Fibroblast of pulmonary artery (primary cell): ENCODE results near the gene ADAD2.

Source experiments
- DNase-seq: peaks from one replicate; pipeline ENCODE4 v3.0.0-alpha.2; 2010; ENCODE audit warnings: low read depth
- H3K4me3 ChIP-seq: replicated peaks from 2 replicates; pipeline ENCODE4 v1.5.1; 2011; ENCODE audit warnings: low read depth, mild to moderate bottlenecking, control low read depth, low read length, moderate library complexity
- TF ChIP-seq, protein P1 (sequence below): IDR thresholded peaks from 2 replicates; pipeline ENCODE4 v1.5.1; 2011; ENCODE audit warnings: mild to moderate bottlenecking, control low read depth, low read length, inconsistent platforms; ENCODE audit errors: missing control alignments

Gene ADAD2

GRCh38 chr16:84232060-84232459, 41.1 kb downstream of the ADAD2 start:
- no peak overlapping the region for H3K4me3 ChIP-seq
- TF ChIP-seq, protein P1, sequence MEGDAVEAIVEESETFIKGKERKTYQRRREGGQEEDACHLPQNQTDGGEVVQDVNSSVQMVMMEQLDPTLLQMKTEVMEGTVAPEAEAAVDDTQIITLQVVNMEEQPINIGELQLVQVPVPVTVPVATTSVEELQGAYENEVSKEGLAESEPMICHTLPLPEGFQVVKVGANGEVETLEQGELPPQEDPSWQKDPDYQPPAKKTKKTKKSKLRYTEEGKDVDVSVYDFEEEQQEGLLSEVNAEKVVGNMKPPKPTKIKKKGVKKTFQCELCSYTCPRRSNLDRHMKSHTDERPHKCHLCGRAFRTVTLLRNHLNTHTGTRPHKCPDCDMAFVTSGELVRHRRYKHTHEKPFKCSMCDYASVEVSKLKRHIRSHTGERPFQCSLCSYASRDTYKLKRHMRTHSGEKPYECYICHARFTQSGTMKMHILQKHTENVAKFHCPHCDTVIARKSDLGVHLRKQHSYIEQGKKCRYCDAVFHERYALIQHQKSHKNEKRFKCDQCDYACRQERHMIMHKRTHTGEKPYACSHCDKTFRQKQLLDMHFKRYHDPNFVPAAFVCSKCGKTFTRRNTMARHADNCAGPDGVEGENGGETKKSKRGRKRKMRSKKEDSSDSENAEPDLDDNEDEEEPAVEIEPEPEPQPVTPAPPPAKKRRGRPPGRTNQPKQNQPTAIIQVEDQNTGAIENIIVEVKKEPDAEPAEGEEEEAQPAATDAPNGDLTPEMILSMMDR: no peak
- DNase-seq: no peak

DNA sequence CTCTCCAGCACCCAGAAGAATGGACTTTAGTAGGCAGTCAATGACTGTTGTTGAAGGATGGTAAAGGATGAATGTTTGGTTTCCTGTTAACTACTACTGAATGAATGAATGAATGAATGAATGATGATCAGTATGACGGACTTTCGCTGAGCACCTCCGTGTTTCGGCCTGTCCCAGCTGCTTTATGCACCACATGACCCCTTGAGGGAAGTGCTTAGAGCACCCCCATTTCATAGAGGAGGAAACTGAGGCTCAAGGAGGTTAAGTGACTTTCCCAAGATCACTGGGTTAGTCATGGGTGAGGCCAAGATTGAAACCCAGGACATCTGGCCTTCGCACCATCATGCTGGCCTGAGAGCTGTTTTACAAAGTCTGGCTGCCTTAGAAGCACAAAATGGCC, 42.0 kb downstream of the ADAD2 start:
- TF ChIP-seq, protein P1: no peak
- no peak for DNase-seq
- no peak overlapping the region for H3K4me3 ChIP-seq

DNA sequence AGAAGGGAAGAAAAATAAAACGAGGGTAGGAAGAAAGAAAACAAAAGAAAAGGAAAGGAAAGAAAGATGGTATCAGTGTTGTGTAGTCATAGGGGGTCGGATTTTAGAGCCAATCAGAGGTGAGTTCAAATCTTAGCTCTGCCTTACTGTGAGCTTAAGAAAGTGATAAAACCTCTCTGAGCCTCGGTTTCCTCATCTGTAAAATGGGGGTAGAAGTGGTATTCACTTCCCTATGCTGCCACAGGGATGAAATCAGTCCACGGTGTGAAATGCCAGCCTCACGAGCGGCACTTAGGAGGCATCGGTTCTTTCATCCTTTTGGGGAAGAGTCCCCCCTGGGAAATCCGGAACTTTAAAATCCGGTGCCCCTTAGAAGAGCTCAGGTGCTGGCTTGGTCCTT, 42.8 kb downstream of the ADAD2 start:
- TF ChIP-seq, protein P1: no peak
- DNase-seq: no peak
- no peak overlapping the region for H3K4me3 ChIP-seq

DNA sequence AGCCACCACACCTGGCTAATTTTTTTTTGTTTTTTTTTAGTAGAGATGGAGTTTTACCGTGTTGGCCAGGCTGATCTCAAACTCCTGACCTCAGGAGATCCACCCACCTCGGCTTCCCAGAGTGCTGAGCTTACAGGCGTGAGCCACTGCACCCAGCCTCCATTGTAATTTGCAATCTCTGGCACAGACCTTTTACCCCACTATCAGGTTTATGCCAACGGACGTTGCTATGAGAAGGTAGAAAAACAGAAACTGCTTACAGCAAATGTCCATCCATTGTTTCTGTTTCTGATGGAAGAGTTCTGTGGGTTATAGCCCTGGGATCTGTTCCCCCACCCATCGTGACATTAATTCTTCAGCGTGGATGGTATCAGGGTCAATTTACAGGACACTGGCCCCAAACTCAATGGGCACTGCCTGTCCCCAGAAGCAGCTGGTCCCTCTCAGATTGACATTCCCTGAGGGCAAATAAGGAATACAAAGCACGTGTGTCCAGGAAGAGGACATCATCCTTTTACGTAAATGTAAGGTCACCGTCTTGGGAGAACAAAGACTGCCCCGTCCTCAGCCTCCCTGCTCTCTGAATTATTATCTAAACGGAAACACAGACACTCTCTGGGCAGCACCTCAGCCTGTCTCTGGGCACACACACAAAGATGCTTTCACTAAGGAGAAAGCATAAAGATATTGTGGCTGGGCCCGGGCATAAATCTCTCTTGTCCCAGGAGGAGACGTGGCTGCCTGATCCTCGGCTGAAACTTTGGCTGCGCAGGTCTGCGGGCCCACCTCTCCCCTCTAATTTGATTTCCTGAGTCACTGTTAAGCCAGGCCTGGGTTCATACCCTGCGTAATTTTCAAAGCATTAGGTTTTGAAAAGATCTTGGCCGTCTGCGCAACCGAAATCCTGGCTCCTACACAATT, 43.6 kb downstream of the ADAD2 start:
- TF ChIP-seq, protein P1: no peak
- peak; percentile 67 for DNase-seq
- H3K4me3 ChIP-seq: no peak overlapping the region

DNA sequence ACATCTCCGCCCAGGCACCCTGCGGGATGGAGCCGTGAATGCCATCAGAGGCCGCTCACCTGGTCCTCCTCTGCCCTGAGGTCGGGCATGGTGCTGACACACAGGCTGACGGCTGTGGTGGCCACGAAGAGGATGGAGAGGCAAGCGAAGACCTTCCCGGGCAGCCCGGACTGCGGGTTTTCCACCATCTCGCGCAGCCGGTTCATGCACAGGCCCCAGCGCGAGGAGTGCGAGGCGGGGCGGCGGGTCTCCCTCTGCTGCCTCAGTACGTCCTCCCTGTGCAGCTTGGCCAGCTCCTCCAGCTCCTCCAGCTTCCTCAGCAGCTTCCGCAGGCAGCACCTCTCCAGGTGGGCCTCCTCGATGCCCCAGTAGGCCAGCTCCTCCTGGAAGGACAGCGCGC, 45.7 kb downstream of the ADAD2 start:
- TF ChIP-seq, protein P1: no peak
- no peak overlapping the region for H3K4me3 ChIP-seq
- DNase-seq: no peak

GRCh38 chr16:84237994-84238750, 47.2 kb downstream of the ADAD2 start:
- DNase-seq: no peak
- no peak overlapping the region for H3K4me3 ChIP-seq
- TF ChIP-seq, protein P1: no peak
